Kidney epithelial cell (primary cell): ENCODE results near the gene OLFM4. TPM values are rescaled to one million over a fixed set of nuclear protein-coding genes. Genes with fewer than 3 reads are reported as not detected.

Experiments used
- DNase-seq: peaks from one replicate; pipeline ENCODE4 v3.0.0-alpha.2; 2010; ENCODE audit warnings: low read depth
- H3K27me3 ChIP-seq: 2 replicates; pipeline ENCODE4 v1.6.0; 2011; ENCODE audit warnings: low read length; ENCODE audit not compliant: control insufficient read depth, insufficient read depth
- H3K36me3 ChIP-seq: 2 replicates; pipeline ENCODE4 v1.5.1; 2011; ENCODE audit warnings: low read length; ENCODE audit not compliant: control insufficient read depth, insufficient read depth
- H3K4me3 ChIP-seq: 2 replicates; pipeline ENCODE4 v1.5.1; 2011; ENCODE audit warnings: low read depth, mild to moderate bottlenecking, control low read depth, low read length
- CTCF ChIP-seq: IDR thresholded peaks from 2 replicates; pipeline ENCODE4 v1.5.1; 2011; ENCODE audit warnings: mild to moderate bottlenecking, moderate library complexity, low read length, control low read depth, inconsistent platforms; ENCODE audit not compliant: insufficient read depth, poor library complexity, severe bottlenecking
- total RNA-seq: library from RNA; depleted of rRNA; stranded (reverse); fragments of >200 nt; gene quantifications from 2 replicates; pipeline ENCODE4 v1.2.3, GENCODE V29; 2015

OLFM4 gene
- total RNA-seq, 1 donor from 2014 or later = 0.21 TPM

- Histone ChIP-seq H3K4me3 (no peak overlapping the region), H3K36me3 (no peaks in the 10 kb centered on the region), H3K27me3 (no peaks in the 10 kb centered on the region)
- no peak for DNase-seq
- TF ChIP-seq CTCF = no peak
These were observed 45.5 kb downstream of the OLFM4 start for GRCh38 chr13:53074114-53074513.

- Histone ChIP-seq H3K27me3 (no peaks in the 10 kb centered on the region), H3K4me3 (no peak overlapping the region), H3K36me3 (no peaks in the 10 kb centered on the region)
- no peak for TF ChIP-seq CTCF
- DNase-seq = no peak
These were observed 46.9 kb downstream of the OLFM4 start for GRCh38 chr13:53075356-53076041.

GRCh38 chr13:53079691-53080090 lies 51.1 kb downstream of the OLFM4 start:
- TF ChIP-seq CTCF = no peak
- no peak overlapping the region for H3K4me3 ChIP-seq
- H3K36me3 ChIP-seq = no peaks in the 10 kb centered on the region
- no peaks in the 10 kb centered on the region for H3K27me3 ChIP-seq
- no peak for DNase-seq

GRCh38 chr13:53088871-53089270 lies 60.3 kb downstream of the OLFM4 start:
- no peak for DNase-seq
- H3K27me3 ChIP-seq = no peaks in the 10 kb centered on the region
- TF ChIP-seq CTCF = no peak
- no peaks in the 10 kb centered on the region for H3K36me3 ChIP-seq
- no peak overlapping the region for H3K4me3 ChIP-seq

GRCh38 chr13:53089951-53090350 lies 61.3 kb downstream of the OLFM4 start:
- no peak overlapping the region for H3K4me3 ChIP-seq
- H3K36me3 ChIP-seq = no peaks in the 10 kb centered on the region
- DNase-seq = no peak
- no peaks in the 10 kb centered on the region for H3K27me3 ChIP-seq
- no peak for TF ChIP-seq CTCF

- Histone ChIP-seq H3K27me3 (no peaks in the 10 kb centered on the region), H3K36me3 (no peaks in the 10 kb centered on the region), H3K4me3 (no peak overlapping the region)
- DNase-seq = no peak
- no peak for TF ChIP-seq CTCF
These were observed 61.8 kb downstream of the OLFM4 start for GRCh38 chr13:53090461-53090860.
